WTC11 (cell line): ENCODE measurements around the gene ZNF774. TPM values are rescaled to one million over a fixed set of nuclear protein-coding genes. Genes with fewer than 3 reads are reported as not detected.
"Not testable (repeated sequence)": the region's sequence is repeated elsewhere in the genome, so short reads cannot be mapped to it uniquely, and the experiment has no call there.

ENCODE experiments used
- ATAC-seq: fragments of 200-7000 bp; cut with Tn5 transposase; 2 replicates; pipeline ENCODE4 v1.10.0; 2021; ENCODE audit warnings: mild to moderate bottlenecking, moderate library complexity
- CTCF ChIA-PET: fragments of 300-600 bp; sonication (Branson Sonifier 250); formaldehyde crosslinking; loops from one replicate; lab custom pipeline; 2021; ENCODE audit warnings: antibody characterized with exemption; lab: Charles Lee
- POLR2A ChIA-PET: fragments of 350-600 bp; sonication (Branson Sonifier 250); formaldehyde crosslinking; loops from one replicate; lab custom pipeline; 2021; ENCODE audit warnings: antibody characterized with exemption; lab: Charles Lee
- DNase-seq: peaks from one replicate; pipeline ENCODE4 v3.0.0; 2021; ENCODE audit warnings: low spot score
- H3K27ac Mint-ChIP-seq: 2 replicates; pipeline ENCODE4 v1.8.0; 2021; ENCODE audit warnings: mixed read lengths
- H3K27me3 Mint-ChIP-seq: 2 replicates; pipeline ENCODE4 v1.8.0; 2021; ENCODE audit warnings: low read depth, mild to moderate bottlenecking, moderate library complexity, mixed read lengths
- H3K36me3 Mint-ChIP-seq: 2 replicates; pipeline ENCODE4 v1.8.0; 2021; ENCODE audit warnings: mixed read lengths
- H3K4me1 Mint-ChIP-seq: 2 replicates; pipeline ENCODE4 v1.8.0; 2022; ENCODE audit warnings: mixed read lengths
- H3K4me3 Mint-ChIP-seq: 2 replicates; pipeline ENCODE4 v1.8.0; 2021; ENCODE audit warnings: mild to moderate bottlenecking, moderate library complexity, mixed read lengths
- H3K9me3 Mint-ChIP-seq: 2 replicates; pipeline ENCODE4 v1.8.0; 2021; ENCODE audit warnings: mixed read lengths
- GRHL2 ChIP-seq: fragments of 250-450 bp; sonication (Bioruptor Pico); IDR thresholded peaks from 2 replicates; pipeline ENCODE4 v1.8.0; 2022; ENCODE audit warnings: mild to moderate bottlenecking, moderate library complexity; ENCODE audit not compliant: insufficient replicate concordance, severe bottlenecking
- NR1H2 ChIP-seq: sonication (generic); formaldehyde crosslinking; IDR thresholded peaks from 2 replicates; pipeline ENCODE4 v1.9.0; 2021; ENCODE audit warnings: mild to moderate bottlenecking, moderate library complexity, missing genetic modification reagents
- SOX15 ChIP-seq: fragments of 250-450 bp; sonication (Bioruptor Pico); IDR thresholded peaks from 2 replicates; pipeline ENCODE4 v1.9.0; 2021; ENCODE audit warnings: mild to moderate bottlenecking
- ZNF121 ChIP-seq: sonication (generic); formaldehyde crosslinking; IDR thresholded peaks from 2 replicates; pipeline ENCODE4 v1.8.0; 2023; ENCODE audit warnings: missing genetic modification reagents
- ZNF532 ChIP-seq: fragments of 250-450 bp; sonication (Bioruptor Pico); IDR thresholded peaks from 2 replicates; pipeline ENCODE4 v1.9.0; 2021; ENCODE audit warnings: mild to moderate bottlenecking, borderline replicate concordance
- total RNA-seq: library from RNA; stranded (reverse); gene quantifications from 3 replicates; pipeline ENCODE4 v1.2.3, GENCODE V29; 2021

Gene ZNF774
- total RNA-seq, 1 experiment from 2014 or later: 2.6 TPM

- ATAC-seq (no peak), DNase-seq (no peak)
- peaks cover 13% of the 10 kb centered on the region for H3K36me3 Mint-ChIP-seq
- no peaks in the 10 kb centered on the region for H3K27me3 Mint-ChIP-seq
- no peak overlapping the region for H3K27ac Mint-ChIP-seq
- peaks cover 75% of the 10 kb centered on the region for H3K4me1 Mint-ChIP-seq
- H3K9me3 Mint-ChIP-seq: peaks cover 8% of the 10 kb centered on the region
- H3K4me3 Mint-ChIP-seq: no peak overlapping the region
- ChIA-PET POLR2A (interaction anchor here (0.6 kb wide), 1 partner anchor 72 kb away, joined by 5 read pairs; no protein-coding TSS in a partner anchor), CTCF (interaction anchor here (1.2 kb wide), 1 partner anchor 89 kb away, joined by 7 read pairs; no protein-coding TSS in a partner anchor)
- TF ChIP-seq NR1H2 (CRISPR knock-in tag): no peak
- no peak for TF ChIP-seq GRHL2 (CRISPR knock-in tag)
- 0 out of 2 replicates have a peak, but pooled peaks have one; percentile 42 for TF ChIP-seq ZNF121 (CRISPR knock-in tag)
Observed at GRCh38 chr15:90408657-90409056, 56.6 kb downstream of the ZNF774 start.

DNA sequence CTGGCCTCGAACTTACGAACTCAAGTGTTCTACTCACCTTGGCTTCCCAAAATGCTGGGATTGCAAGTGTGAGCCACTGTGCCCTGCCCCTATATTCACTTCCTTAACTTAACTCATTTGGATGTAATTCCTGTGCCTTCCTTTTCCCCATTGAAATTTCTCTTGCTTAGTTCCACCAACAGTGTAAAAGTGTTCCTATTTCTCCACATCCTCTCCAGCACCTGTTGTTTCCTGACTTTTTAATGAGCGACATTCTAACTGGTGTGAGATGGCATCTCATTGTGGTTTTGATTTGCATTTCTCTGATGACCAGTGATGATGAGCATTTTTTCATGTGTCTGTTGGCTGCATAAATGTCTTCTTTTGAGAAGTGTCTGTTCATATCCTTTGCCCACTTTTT lies 57.5 kb downstream of the ZNF774 start:
- Mint-ChIP-seq H3K27ac (0 out of 2 replicates have a peak overlapping the region, but pooled peaks have one; percentile 58), H3K4me1 (peaks cover 74% of the 10 kb centered on the region), H3K36me3 (peaks cover 13% of the 10 kb centered on the region)
- H3K27me3 Mint-ChIP-seq, POLR2A ChIA-PET, ATAC-seq, DNase-seq, CTCF ChIA-PET, H3K4me3 Mint-ChIP-seq, H3K9me3 Mint-ChIP-seq: not testable (repeated sequence)

DNA sequence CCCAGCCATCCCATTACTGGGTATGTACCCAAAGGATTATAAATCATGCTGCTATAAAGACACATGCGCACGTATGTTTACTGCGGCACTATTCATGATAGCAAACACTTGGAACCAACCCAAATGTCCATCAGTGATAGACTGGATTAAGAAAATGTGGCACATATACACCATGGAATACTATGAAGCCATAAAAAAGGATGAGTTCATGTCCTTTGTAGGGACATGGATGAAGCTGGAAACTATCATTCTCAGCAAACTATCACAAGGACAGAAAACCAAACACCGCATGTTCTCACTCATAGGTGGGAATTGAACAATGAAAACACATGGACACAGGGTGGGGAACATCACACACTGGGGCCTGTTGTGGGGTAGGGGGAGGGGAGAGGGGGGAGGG lies 58.2 kb downstream of the ZNF774 start:
- CTCF ChIA-PET, ATAC-seq, H3K4me3 Mint-ChIP-seq, H3K9me3 Mint-ChIP-seq, POLR2A ChIA-PET, H3K27ac Mint-ChIP-seq, H3K27me3 Mint-ChIP-seq, DNase-seq: not testable (repeated sequence)
- Mint-ChIP-seq H3K36me3 (peaks cover 13% of the 10 kb centered on the region), H3K4me1 (peaks cover 71% of the 10 kb centered on the region)

GRCh38 chr15:90411176-90411575 lies 59.1 kb downstream of the ZNF774 start:
- peak overlapping the region; percentile 100 for H3K27ac Mint-ChIP-seq
- ATAC-seq (no peak), DNase-seq (no peak)
- peaks cover 8% of the 10 kb centered on the region for H3K9me3 Mint-ChIP-seq
- H3K4me3 Mint-ChIP-seq: no peak overlapping the region; the same call in 1 of the 2 replicates
- no peak for TF ChIP-seq SOX15
- TF ChIP-seq ZNF532 (CRISPR knock-in tag): no peak
- POLR2A ChIA-PET: interaction anchor here (2.2 kb wide), 1 partner anchor 23 kb away, joined by 11 read pairs; the partner anchor contains the start of gene IQGAP1
- CTCF ChIA-PET: no interaction called here
- H3K36me3 Mint-ChIP-seq: peaks cover 16% of the 10 kb centered on the region
- no peaks in the 10 kb centered on the region for H3K27me3 Mint-ChIP-seq
- peaks cover 67% of the 10 kb centered on the region for H3K4me1 Mint-ChIP-seq

Other genes starting within 250 kb of the ZNF774 start
- gene IDH2, start 249.8 kb upstream of the ZNF774 start, total RNA-seq: 53.3 to 80.3 TPM (median 72.3 TPM) in 3 replicates
- gene SEMA4B, start 151.0 kb upstream of the ZNF774 start, total RNA-seq: 50.1 to 53.3 TPM (median 50.2 TPM) in 3 replicates
- gene CIB1, start 118.3 kb upstream of the ZNF774 start, total RNA-seq: 26.1 to 29.6 TPM (median 26.9 TPM) in 3 replicates
- 2.6 to 6.7 TPM (median 5.3 TPM) in 3 replicates for gene GDPGP1, start 118.1 kb upstream of the ZNF774 start, total RNA-seq
- 0.18 to 0.76 TPM (median 0.48 TPM) in 3 replicates for gene TTLL13, start 102.7 kb upstream of the ZNF774 start, total RNA-seq
- gene NGRN, start 86.6 kb upstream of the ZNF774 start, total RNA-seq: 77.8 to 88.5 TPM (median 88.1 TPM) in 3 replicates
- 83.0 to 106 TPM (median 86.8 TPM) in 3 replicates for gene IQGAP1, start 36.0 kb downstream of the ZNF774 start, total RNA-seq
- gene CRTC3, start 177.6 kb downstream of the ZNF774 start, total RNA-seq: 7.4 to 8.4 TPM (median 7.9 TPM) in 3 replicates